Parathyroid adenoma (tissue), 2 donors: Measurements from ENCODE around the gene SEC14L5.

Experiments
- H2AFZ ChIP-seq: fragments of 300-600 bp; sonication (generic); one replicate; pipeline ENCODE4 v1.7.0; 2017; ENCODE audit warnings: antibody characterized with exemption, mild to moderate bottlenecking
- H3K27ac ChIP-seq: fragments of 300-600 bp; sonication (generic); one replicate; pipeline ENCODE4 v1.7.0; 2017
- H3K27me3 ChIP-seq: fragments of 300-600 bp; sonication (generic); one replicate; pipeline ENCODE4 v1.7.0; 2017; ENCODE audit warnings: low read length; ENCODE audit not compliant: control insufficient read depth, insufficient read depth
- H3K36me3 ChIP-seq: fragments of 300-600 bp; sonication (generic); one replicate; pipeline ENCODE4 v1.7.0; 2017; ENCODE audit warnings: low read length; ENCODE audit not compliant: control insufficient read depth, insufficient read depth
- H3K4me1 ChIP-seq: fragments of 300-600 bp; sonication (generic); one replicate; pipeline ENCODE4 v1.7.0; 2017; ENCODE audit warnings: control low read depth
- H3K4me2 ChIP-seq: fragments of 300-600 bp; sonication (generic); one replicate; pipeline ENCODE4 v1.7.0; 2017; ENCODE audit warnings: low read length
- H3K4me3 ChIP-seq: fragments of 300-600 bp; sonication (generic); one replicate; pipeline ENCODE4 v1.7.0; 2017; ENCODE audit warnings: low read depth, low read length
- H3K79me2 ChIP-seq: fragments of 300-600 bp; sonication (generic); one replicate; pipeline ENCODE4 v1.7.0; 2017; ENCODE audit warnings: control low read depth
- H3K9ac ChIP-seq: fragments of 300-600 bp; sonication (generic); one replicate; pipeline ENCODE4 v1.7.0; 2017; ENCODE audit warnings: mild to moderate bottlenecking
- H3K9me3 ChIP-seq: fragments of 300-600 bp; sonication (generic); one replicate; pipeline ENCODE4 v1.7.0; 2017; ENCODE audit warnings: low read length; ENCODE audit not compliant: control insufficient read depth
- TF ChIP-seq, protein P1 (sequence below): fragments of 300-600 bp; sonication (generic); IDR thresholded peaks from one replicate; pipeline ENCODE4 v1.7.0; 2017; ENCODE audit warnings: antibody characterized with exemption, mild to moderate bottlenecking
- donor health status: primary hyperparathyroidism.

SEC14L5 gene

GRCh38 chr16:4911970-4912386 is 46.2 kb upstream of the SEC14L5 start:
- no peaks in the 10 kb centered on the region for H3K27me3 ChIP-seq
- H3K79me2 ChIP-seq = peaks cover 4% of the 10 kb centered on the region
- TF ChIP-seq, protein P1, sequence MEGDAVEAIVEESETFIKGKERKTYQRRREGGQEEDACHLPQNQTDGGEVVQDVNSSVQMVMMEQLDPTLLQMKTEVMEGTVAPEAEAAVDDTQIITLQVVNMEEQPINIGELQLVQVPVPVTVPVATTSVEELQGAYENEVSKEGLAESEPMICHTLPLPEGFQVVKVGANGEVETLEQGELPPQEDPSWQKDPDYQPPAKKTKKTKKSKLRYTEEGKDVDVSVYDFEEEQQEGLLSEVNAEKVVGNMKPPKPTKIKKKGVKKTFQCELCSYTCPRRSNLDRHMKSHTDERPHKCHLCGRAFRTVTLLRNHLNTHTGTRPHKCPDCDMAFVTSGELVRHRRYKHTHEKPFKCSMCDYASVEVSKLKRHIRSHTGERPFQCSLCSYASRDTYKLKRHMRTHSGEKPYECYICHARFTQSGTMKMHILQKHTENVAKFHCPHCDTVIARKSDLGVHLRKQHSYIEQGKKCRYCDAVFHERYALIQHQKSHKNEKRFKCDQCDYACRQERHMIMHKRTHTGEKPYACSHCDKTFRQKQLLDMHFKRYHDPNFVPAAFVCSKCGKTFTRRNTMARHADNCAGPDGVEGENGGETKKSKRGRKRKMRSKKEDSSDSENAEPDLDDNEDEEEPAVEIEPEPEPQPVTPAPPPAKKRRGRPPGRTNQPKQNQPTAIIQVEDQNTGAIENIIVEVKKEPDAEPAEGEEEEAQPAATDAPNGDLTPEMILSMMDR = no peak
- H3K4me2 ChIP-seq = no peak overlapping the region
- H3K4me3 ChIP-seq = no peak overlapping the region
- no peak overlapping the region for H3K27ac ChIP-seq
- no peaks in the 10 kb centered on the region for H3K4me1 ChIP-seq
- no peaks in the 10 kb centered on the region for H3K36me3 ChIP-seq
- no peak overlapping the region for H3K9ac ChIP-seq
- no peak overlapping the region for H2AFZ ChIP-seq
- H3K9me3 ChIP-seq = no peaks in the 10 kb centered on the region

- no peaks in the 10 kb centered on the region for H3K9me3 ChIP-seq
- H3K27ac ChIP-seq = no peak overlapping the region
- H3K9ac ChIP-seq = no peak overlapping the region
- peaks cover 4% of the 10 kb centered on the region for H3K79me2 ChIP-seq
- no peaks in the 10 kb centered on the region for H3K4me1 ChIP-seq
- no peak overlapping the region for H3K4me2 ChIP-seq
- TF ChIP-seq, protein P1 = no peak
- no peaks in the 10 kb centered on the region for H3K27me3 ChIP-seq
- no peaks in the 10 kb centered on the region for H3K36me3 ChIP-seq
- no peak overlapping the region for H2AFZ ChIP-seq
- H3K4me3 ChIP-seq = no peak overlapping the region
Observed at GRCh38 chr16:4913130-4913773, 44.9 kb upstream of the SEC14L5 start.

DNA sequence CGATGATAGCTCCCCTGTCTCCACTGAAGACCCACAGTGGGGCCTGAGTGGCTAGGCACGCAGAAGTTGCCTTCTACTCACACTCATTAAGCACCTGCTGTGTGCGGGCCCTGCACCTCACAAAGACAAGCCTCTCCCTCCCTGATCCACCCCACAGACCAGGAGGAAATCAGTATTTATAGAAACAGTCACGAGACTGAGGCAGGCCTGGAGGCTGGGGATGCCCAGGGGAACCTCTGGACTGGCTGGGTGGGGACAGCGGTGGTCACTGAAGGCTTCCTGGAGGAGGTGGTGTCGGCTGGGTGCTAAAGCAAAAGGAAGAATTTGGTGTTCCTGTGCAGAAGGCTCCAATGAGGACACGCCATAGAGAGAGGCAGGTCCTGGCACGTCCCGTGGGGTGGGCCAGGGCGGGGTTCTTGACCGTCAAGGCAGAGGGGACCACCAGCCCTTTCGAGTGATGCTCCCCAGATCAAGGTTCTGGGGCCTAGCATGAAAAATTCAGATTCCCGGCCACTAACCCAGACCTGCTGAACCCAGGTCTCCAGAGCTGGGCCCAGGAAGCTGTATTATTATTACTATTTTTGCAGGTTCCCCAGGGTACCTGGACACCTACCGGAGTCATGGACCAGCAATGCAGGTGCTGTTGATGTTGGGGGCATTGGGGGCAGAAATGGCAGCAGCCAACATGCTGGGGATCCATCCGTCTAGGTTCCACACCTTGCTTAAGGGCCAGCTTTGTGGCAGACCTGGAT is 44.2 kb upstream of the SEC14L5 start:
- H3K27ac ChIP-seq = no peak overlapping the region
- H3K36me3 ChIP-seq = no peaks in the 10 kb centered on the region
- H3K4me2 ChIP-seq = no peak overlapping the region
- H3K9ac ChIP-seq = no peak overlapping the region
- peaks cover 4% of the 10 kb centered on the region for H3K79me2 ChIP-seq
- H2AFZ ChIP-seq = no peak overlapping the region
- no peaks in the 10 kb centered on the region for H3K9me3 ChIP-seq
- H3K4me1 ChIP-seq = no peaks in the 10 kb centered on the region
- no peak overlapping the region for H3K4me3 ChIP-seq
- TF ChIP-seq, protein P1 = no peak
- no peaks in the 10 kb centered on the region for H3K27me3 ChIP-seq

DNA sequence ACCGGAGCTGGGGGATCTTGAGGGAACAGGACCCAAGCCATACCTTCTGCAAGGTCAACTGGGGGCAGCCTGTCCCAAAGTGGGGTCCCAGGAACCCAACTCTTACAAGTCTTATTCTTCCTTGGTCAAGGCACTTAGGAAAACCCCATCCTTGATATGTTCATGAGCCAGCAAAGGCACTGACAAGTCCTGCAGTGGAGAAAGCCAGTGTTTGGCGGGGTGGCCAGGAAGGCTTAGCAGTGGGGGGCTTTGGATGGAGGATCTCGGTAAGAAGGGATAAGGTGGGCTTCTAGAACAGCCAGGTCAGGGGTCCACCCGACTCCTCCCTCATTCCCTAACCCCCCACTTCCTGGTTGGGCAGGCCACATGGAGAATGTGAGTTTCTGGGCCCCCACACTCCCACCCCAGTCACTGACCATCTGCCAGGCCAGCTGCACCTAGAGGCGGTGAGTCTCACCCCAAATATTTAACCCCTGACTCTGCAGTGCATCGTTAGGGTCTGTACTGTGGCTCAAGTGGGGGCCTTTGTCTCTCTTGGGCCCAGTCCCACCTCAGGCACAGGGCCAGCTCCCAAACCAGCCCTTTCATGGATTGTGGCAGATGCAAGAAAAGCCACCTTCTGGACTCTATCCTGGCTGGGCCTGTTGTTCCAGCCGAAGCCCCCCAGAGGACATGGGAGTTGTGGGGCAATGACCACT is 43.5 kb upstream of the SEC14L5 start:
- Histone ChIP-seq H3K79me2 (peaks cover 4% of the 10 kb centered on the region), H2AFZ (no peak overlapping the region), H3K27me3 (no peaks in the 10 kb centered on the region), H3K27ac (no peak overlapping the region), H3K4me2 (no peak overlapping the region), H3K36me3 (no peaks in the 10 kb centered on the region), H3K4me3 (no peak overlapping the region), H3K9me3 (no peaks in the 10 kb centered on the region), H3K9ac (no peak overlapping the region), H3K4me1 (no peaks in the 10 kb centered on the region)
- TF ChIP-seq, protein P1 = no peak
